Natural killer cell (primary cell): ENCODE measurements around the gene GALNTL6. TPM values are rescaled to one million over a fixed set of nuclear protein-coding genes. Genes with fewer than 3 reads are reported as not detected.

Source experiments
- ATAC-seq, 3 donors: fragments of 150-1000 bp in 2 of 3; fragments of 200-7000 bp in 1 of 3; cut with Tn5 transposase; 1 replicate in 1 of 3; 2 replicates in 2 of 3; pipeline ENCODE4 v1.10.0; 2021; ENCODE audit warnings: mild to moderate bottlenecking in 2 of 3, moderate library complexity in 2 of 3
- DNase-seq, 2 donors: peaks; one replicate each; pipeline versions ENCODE4 v3.0.0 to v3.0.0-alpha.2; 2013 to 2021; ENCODE audit warnings: mixed read lengths in 1 of 2
- H3K27ac ChIP-seq: one replicate; pipeline ENCODE4 v1.5.1; 2013; ENCODE audit warnings: mild to moderate bottlenecking, low read length
- H3K27me3 ChIP-seq: one replicate; pipeline ENCODE4 v1.6.1; 2013; ENCODE audit warnings: low read length; ENCODE audit not compliant: control insufficient read depth, insufficient read depth
- H3K36me3 ChIP-seq: one replicate; pipeline ENCODE4 v1.6.1; 2013; ENCODE audit warnings: low read length; ENCODE audit not compliant: control insufficient read depth, insufficient read depth
- H3K4me1 ChIP-seq: one replicate; pipeline ENCODE4 v1.6.1; 2013; ENCODE audit warnings: low read length; ENCODE audit not compliant: control insufficient read depth, insufficient read depth
- H3K4me3 ChIP-seq: one replicate; pipeline ENCODE4 v1.5.1; 2013; ENCODE audit warnings: low read length
- H3K9me3 ChIP-seq: one replicate; pipeline ENCODE4 v1.6.1; 2013; ENCODE audit warnings: low read length; ENCODE audit not compliant: control insufficient read depth, insufficient read depth
- H3K27ac Mint-ChIP-seq, 2 donors: one replicate each; pipeline ENCODE4 v1.8.0; 2022; ENCODE audit warnings: mild to moderate bottlenecking in 2 of 2, mixed read lengths in 2 of 2, moderate library complexity in 1 of 2
- H3K27me3 Mint-ChIP-seq, 2 donors: one replicate each; pipeline ENCODE4 v1.8.0; 2022; ENCODE audit warnings: low read depth in 2 of 2, mixed read lengths in 2 of 2
- H3K36me3 Mint-ChIP-seq: one replicate; pipeline ENCODE4 v1.8.0; 2022; ENCODE audit warnings: mixed read lengths
- H3K4me1 Mint-ChIP-seq, 2 donors: one replicate each; pipeline ENCODE4 v1.8.0; 2022; ENCODE audit warnings: mixed read lengths in 2 of 2
- H3K4me3 Mint-ChIP-seq: one replicate; pipeline ENCODE4 v1.8.0; 2022; ENCODE audit warnings: mild to moderate bottlenecking, moderate library complexity, mixed read lengths
- H3K9me3 Mint-ChIP-seq, 2 donors: one replicate each; pipeline ENCODE4 v1.8.0; 2022; ENCODE audit warnings: mixed read lengths in 2 of 2
- CTCF ChIP-seq: fragments of 200-600 bp; IDR thresholded peaks from one replicate; pipeline ENCODE4 v1.8.0; 2022; ENCODE audit warnings: antibody characterized with exemption
- WGBS: methylation state at CpG from one replicate; pipeline ENCODE4 v1.1.7; 2013; ENCODE audit warnings: missing lambda C conversion rate; ENCODE audit not compliant: insufficient coverage; 5-methylcytosine and 5-hydroxymethylcytosine counted together
- intact Hi-C: fragments of 100-400 bp; cut with micrococcal nuclease; formaldehyde crosslinking; loops from one replicate; pipeline ENCODE4 v1.14.2; 2022
- total RNA-seq, 4 donors: library from RNA; stranded (reverse); fragments of 120-200 nt in 1 of 4; gene quantifications; one replicate each; pipeline versions ENCODE4 v1.2.3 to v1.2.4, GENCODE V29; 2013 to 2022

GALNTL6 gene
- total RNA-seq, 3 donors from 2014 or later (not counting 1 experiment from before 2014, with no cell fraction given): not detected

- H3K36me3 ChIP-seq: no peaks in the 10 kb centered on the region
- H3K27ac ChIP-seq: no peak overlapping the region
- no peak for TF ChIP-seq CTCF
- no peaks in the 10 kb centered on the region for H3K4me1 Mint-ChIP-seq
- intact Hi-C loops: no loop called here
- no peaks in the 10 kb centered on the region for H3K4me1 ChIP-seq
- no peaks in the 10 kb centered on the region for H3K27me3 ChIP-seq
- DNase-seq (no peak), ATAC-seq (no peak)
- no peak overlapping the region for H3K27ac Mint-ChIP-seq
- H3K27me3 Mint-ChIP-seq: no peaks in the 10 kb centered on the region
- H3K36me3 Mint-ChIP-seq: no peaks in the 10 kb centered on the region
- peaks cover 9 to 21% of the 10 kb centered on the region in 2 donors for H3K9me3 Mint-ChIP-seq
- 44% methylated on average over 1 of the region's 3 CpGs for WGBS
- H3K4me3 ChIP-seq: no peak overlapping the region
- H3K4me3 Mint-ChIP-seq: no peak overlapping the region
- no peaks in the 10 kb centered on the region for H3K9me3 ChIP-seq
Observed at GRCh38 chr4:172009446-172010230, 196.4 kb downstream of the GALNTL6 start.

- H3K36me3 Mint-ChIP-seq: no peaks in the 10 kb centered on the region
Observed at GRCh38 chr4:172011196-172011595, 198.0 kb downstream of the GALNTL6 start.

GRCh38 chr4:172018358-172018757 is 205.2 kb downstream of the GALNTL6 start:
- peaks cover 7% of the 10 kb centered on the region for H3K36me3 Mint-ChIP-seq
- Histone ChIP-seq H3K4me1 (no peaks in the 10 kb centered on the region), H3K36me3 (no peaks in the 10 kb centered on the region), H3K27ac (no peak overlapping the region), H3K4me3 (no peak overlapping the region), H3K27me3 (no peaks in the 10 kb centered on the region), H3K9me3 (peaks cover 16% of the 10 kb centered on the region)
- intact Hi-C loops: no loop called here
- H3K9me3 Mint-ChIP-seq: peaks cover 23 to 39% of the 10 kb centered on the region in 2 donors
- no peaks in the 10 kb centered on the region for H3K27me3 Mint-ChIP-seq
- ATAC-seq (no peak), DNase-seq (no peak)
- no peak overlapping the region for H3K4me3 Mint-ChIP-seq
- no peak for TF ChIP-seq CTCF
- no peak overlapping the region for H3K27ac Mint-ChIP-seq
- H3K4me1 Mint-ChIP-seq: no peaks in the 10 kb centered on the region
- 77% methylated on average over 1 of the region's 1 CpG for whole genome bisulfite sequencing

More at GRCh38 chr4:172011196-172011595, 198.0 kb downstream of the GALNTL6 start:
- no peak for DNase-seq
- Mint-ChIP-seq H3K27ac (no peak overlapping the region), H3K9me3 (peaks cover 12 to 27% of the 10 kb centered on the region in 2 donors), H3K4me1 (no peaks in the 10 kb centered on the region), H3K4me3 (no peak overlapping the region), H3K27me3 (no peaks in the 10 kb centered on the region)
- Histone ChIP-seq H3K4me3 (no peak overlapping the region), H3K4me1 (no peaks in the 10 kb centered on the region), H3K27ac (no peak overlapping the region), H3K9me3 (no peaks in the 10 kb centered on the region), H3K27me3 (no peaks in the 10 kb centered on the region), H3K36me3 (no peaks in the 10 kb centered on the region)
- WGBS: 81% methylated on average over 1 of the region's 1 CpG
- ATAC-seq: no peak
- intact Hi-C loops: no loop called here
- no peak for TF ChIP-seq CTCF

GRCh38 chr4:172035562-172035961 is 222.4 kb downstream of the GALNTL6 start:
- DNase-seq (no peak), ATAC-seq (no peak)
- H3K4me3 ChIP-seq: no peak overlapping the region
- H3K27me3 Mint-ChIP-seq: no peaks in the 10 kb centered on the region
- no peaks in the 10 kb centered on the region for H3K36me3 ChIP-seq
- WGBS: 100% methylated on average over 1 of the region's 2 CpGs
- no peak for TF ChIP-seq CTCF
- H3K27me3 ChIP-seq: no peaks in the 10 kb centered on the region
- H3K36me3 Mint-ChIP-seq: no peaks in the 10 kb centered on the region
- no peak overlapping the region for H3K27ac ChIP-seq
- H3K4me1 ChIP-seq: no peaks in the 10 kb centered on the region
- intact Hi-C loops: no loop called here
- no peak overlapping the region for H3K4me3 Mint-ChIP-seq
- H3K4me1 Mint-ChIP-seq: no peaks in the 10 kb centered on the region
- no peak overlapping the region for H3K27ac Mint-ChIP-seq
- no peaks in the 10 kb centered on the region for H3K9me3 ChIP-seq
- peaks cover 3 to 7% of the 10 kb centered on the region in 2 donors for H3K9me3 Mint-ChIP-seq
